Endodermal cell (in vitro differentiated cells): ENCODE results near the gene VPS16. TPM values are rescaled to one million over a fixed set of nuclear protein-coding genes. Genes with fewer than 3 reads are reported as not detected.

Source experiments
- DNase-seq: peaks from one replicate; pipeline ENCODE4 v3.0.0-alpha.2; 2017
- H3K27ac ChIP-seq: 2 replicates; pipeline ENCODE4 v1.5.1; 2013; ENCODE audit warnings: mild to moderate bottlenecking, low read depth, low read length, moderate library complexity
- H3K27me3 ChIP-seq: 2 replicates; pipeline ENCODE4 v1.6.1; 2013; ENCODE audit warnings: mild to moderate bottlenecking, low read length, moderate library complexity; ENCODE audit not compliant: insufficient read depth, control insufficient read depth, poor library complexity, severe bottlenecking
- H3K36me3 ChIP-seq: 2 replicates; pipeline ENCODE4 v1.7.0; 2013; ENCODE audit warnings: mild to moderate bottlenecking, low read length, moderate library complexity; ENCODE audit not compliant: control insufficient read depth, insufficient read depth
- H3K4me1 ChIP-seq: one replicate; pipeline ENCODE4 v1.7.0; 2013; ENCODE audit warnings: low read length; ENCODE audit not compliant: control insufficient read depth, insufficient read depth
- H3K4me3 ChIP-seq: 2 replicates; pipeline ENCODE4 v1.5.1; 2013; ENCODE audit warnings: mild to moderate bottlenecking, low read length, moderate library complexity
- H3K9ac ChIP-seq: 2 replicates; pipeline ENCODE4 v1.6.1; 2013; ENCODE audit warnings: mild to moderate bottlenecking, low read length, moderate library complexity; ENCODE audit not compliant: poor library complexity, severe bottlenecking; ENCODE audit errors: extremely low read depth
- H3K9me3 ChIP-seq: 2 replicates; pipeline ENCODE4 v1.6.1; 2013; ENCODE audit warnings: mild to moderate bottlenecking, low read length, moderate library complexity; ENCODE audit not compliant: control insufficient read depth
- H3K27ac Mint-ChIP-seq: 2 replicates; pipeline ENCODE4 v1.8.0; 2020; ENCODE audit warnings: mixed read lengths
- H3K27me3 Mint-ChIP-seq: 2 replicates; pipeline ENCODE4 v1.8.0; 2021; ENCODE audit warnings: mild to moderate bottlenecking, mixed read lengths; ENCODE audit not compliant: insufficient read depth
- H3K36me3 Mint-ChIP-seq: 2 replicates; pipeline ENCODE4 v1.8.0; 2020; ENCODE audit warnings: low read depth, mixed read lengths
- H3K4me1 Mint-ChIP-seq: 2 replicates; pipeline ENCODE4 v1.8.0; 2020; ENCODE audit warnings: mixed read lengths
- H3K4me3 Mint-ChIP-seq: 2 replicates; pipeline ENCODE4 v1.8.0; 2020; ENCODE audit warnings: mild to moderate bottlenecking, moderate library complexity, mixed read lengths
- H3K9me3 Mint-ChIP-seq: 2 replicates; pipeline ENCODE4 v1.8.0; 2020; ENCODE audit warnings: mild to moderate bottlenecking, mixed read lengths
- WGBS, 2 experiments: methylation state at CpG; one replicate each; pipeline versions ENCODE4 v1.1.5 to v1.1.7; 2013; ENCODE audit warnings: missing lambda C conversion rate in 2 of 2, mixed read lengths in 1 of 2; ENCODE audit not compliant: insufficient coverage in 1 of 2, insufficient read length in 1 of 2; 5-methylcytosine and 5-hydroxymethylcytosine counted together
- total RNA-seq, 2 donors: library from RNA; stranded (reverse); fragmentation: NEBNext Ultra II Directional in 1 of 2; extraction: Animal tissue kit (Norgen Biotek cat#: 25700) in 1 of 2; gene quantifications; 2 replicates in 1 of 2; 3 replicates in 1 of 2; pipeline ENCODE4 v1.2.1, GENCODE V29; 2021
- TF ChIP-seq, protein P1 (sequence below): fragments of 200-600 bp; sonication (generic); conservative IDR thresholded peaks from 2 replicates; pipeline ENCODE4 v1.5.0; 2021; ENCODE audit warnings: antibody characterized with exemption, mild to moderate bottlenecking

VPS16 gene
- total RNA-seq, 2 donors from 2014 or later: 36.8 to 37.5 TPM

DNA sequence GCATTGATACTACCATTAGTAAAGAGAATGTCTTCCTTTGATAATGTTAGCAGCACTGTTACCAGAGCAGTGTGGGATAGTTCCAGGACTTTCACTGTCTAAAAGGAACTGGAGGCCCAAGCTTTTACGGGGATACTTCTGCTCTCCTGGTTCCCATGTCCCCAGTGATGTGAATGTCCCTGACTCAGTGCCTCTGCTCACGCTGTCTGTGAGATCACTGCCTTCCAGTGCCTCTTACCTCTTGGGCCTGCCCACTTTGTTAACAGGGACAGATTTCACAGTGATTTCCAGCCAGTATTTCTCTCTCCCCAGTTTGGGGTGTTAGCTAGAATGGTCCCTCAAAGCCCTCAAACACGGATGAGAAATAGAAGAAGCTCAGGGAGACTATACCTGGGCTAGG is 47.2 kb downstream of the VPS16 start:
- Mint-ChIP-seq H3K4me1 (peaks cover 1% of the 10 kb centered on the region), H3K27me3 (no peaks in the 10 kb centered on the region), H3K9me3 (no peaks in the 10 kb centered on the region), H3K4me3 (no peak overlapping the region), H3K36me3 (peaks cover 13% of the 10 kb centered on the region), H3K27ac (no peak overlapping the region)
- no peak for DNase-seq
- TF ChIP-seq, protein P1, sequence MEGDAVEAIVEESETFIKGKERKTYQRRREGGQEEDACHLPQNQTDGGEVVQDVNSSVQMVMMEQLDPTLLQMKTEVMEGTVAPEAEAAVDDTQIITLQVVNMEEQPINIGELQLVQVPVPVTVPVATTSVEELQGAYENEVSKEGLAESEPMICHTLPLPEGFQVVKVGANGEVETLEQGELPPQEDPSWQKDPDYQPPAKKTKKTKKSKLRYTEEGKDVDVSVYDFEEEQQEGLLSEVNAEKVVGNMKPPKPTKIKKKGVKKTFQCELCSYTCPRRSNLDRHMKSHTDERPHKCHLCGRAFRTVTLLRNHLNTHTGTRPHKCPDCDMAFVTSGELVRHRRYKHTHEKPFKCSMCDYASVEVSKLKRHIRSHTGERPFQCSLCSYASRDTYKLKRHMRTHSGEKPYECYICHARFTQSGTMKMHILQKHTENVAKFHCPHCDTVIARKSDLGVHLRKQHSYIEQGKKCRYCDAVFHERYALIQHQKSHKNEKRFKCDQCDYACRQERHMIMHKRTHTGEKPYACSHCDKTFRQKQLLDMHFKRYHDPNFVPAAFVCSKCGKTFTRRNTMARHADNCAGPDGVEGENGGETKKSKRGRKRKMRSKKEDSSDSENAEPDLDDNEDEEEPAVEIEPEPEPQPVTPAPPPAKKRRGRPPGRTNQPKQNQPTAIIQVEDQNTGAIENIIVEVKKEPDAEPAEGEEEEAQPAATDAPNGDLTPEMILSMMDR: no peak
- H3K9me3 ChIP-seq: no peaks in the 10 kb centered on the region
- H3K9ac ChIP-seq: no peak overlapping the region
- no peak overlapping the region for H3K4me3 ChIP-seq
- H3K4me1 ChIP-seq: no peaks in the 10 kb centered on the region
- no peak overlapping the region for H3K27ac ChIP-seq
- 98 to 100% methylated on average over 3 of the region's 3 CpGs for WGBS, 2 experiments
- H3K27me3 ChIP-seq: no peaks in the 10 kb centered on the region
- H3K36me3 ChIP-seq: no peaks in the 10 kb centered on the region

DNA sequence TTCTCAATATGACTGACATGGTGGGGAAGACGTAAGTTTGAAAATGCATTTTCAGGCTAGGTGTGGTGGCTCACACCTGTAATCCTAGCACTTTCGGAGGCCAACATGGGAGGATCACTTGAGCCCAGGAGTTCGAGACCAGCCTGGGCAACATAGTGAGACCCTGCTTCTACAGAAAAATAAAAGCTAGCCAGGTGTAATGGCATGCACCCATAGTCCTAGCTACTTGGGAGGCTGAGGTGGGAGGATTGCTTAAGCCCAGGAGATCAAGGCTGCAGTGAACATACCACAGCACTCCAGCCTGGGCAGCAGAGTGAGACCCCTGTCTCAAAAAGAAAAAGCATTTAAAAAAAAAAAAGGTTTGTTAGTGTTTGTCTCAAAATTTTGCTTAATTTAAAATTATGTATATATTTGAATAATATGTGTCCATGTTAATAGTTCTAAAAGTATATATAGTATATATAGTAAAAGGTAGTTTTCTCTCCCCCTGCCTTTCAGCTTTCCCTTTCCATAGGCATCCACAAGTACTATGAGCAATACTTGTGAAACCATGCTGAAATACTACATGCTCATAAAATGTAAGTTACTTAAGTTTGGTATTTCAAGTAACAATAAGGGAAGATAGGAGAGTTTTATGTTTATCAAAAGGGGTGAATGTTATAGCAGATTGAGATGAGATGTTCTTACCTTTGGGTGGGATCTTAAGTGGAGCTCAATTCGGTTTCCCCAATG is 47.8 kb downstream of the VPS16 start:
- Histone ChIP-seq H3K27me3 (no peaks in the 10 kb centered on the region), H3K4me3 (no peak overlapping the region), H3K27ac (no peak overlapping the region), H3K36me3 (no peaks in the 10 kb centered on the region), H3K9me3 (no peaks in the 10 kb centered on the region), H3K9ac (no peak overlapping the region), H3K4me1 (no peaks in the 10 kb centered on the region)
- Mint-ChIP-seq H3K27ac (no peak overlapping the region), H3K27me3 (no peaks in the 10 kb centered on the region), H3K36me3 (peaks cover 13% of the 10 kb centered on the region), H3K4me3 (no peak overlapping the region), H3K9me3 (no peaks in the 10 kb centered on the region), H3K4me1 (peaks cover 1% of the 10 kb centered on the region)
- TF ChIP-seq, protein P1: no peak
- 97 to 100% methylated on average over 1 to 3 of the region's 4 CpGs for WGBS, 2 experiments
- no peak for DNase-seq

DNA sequence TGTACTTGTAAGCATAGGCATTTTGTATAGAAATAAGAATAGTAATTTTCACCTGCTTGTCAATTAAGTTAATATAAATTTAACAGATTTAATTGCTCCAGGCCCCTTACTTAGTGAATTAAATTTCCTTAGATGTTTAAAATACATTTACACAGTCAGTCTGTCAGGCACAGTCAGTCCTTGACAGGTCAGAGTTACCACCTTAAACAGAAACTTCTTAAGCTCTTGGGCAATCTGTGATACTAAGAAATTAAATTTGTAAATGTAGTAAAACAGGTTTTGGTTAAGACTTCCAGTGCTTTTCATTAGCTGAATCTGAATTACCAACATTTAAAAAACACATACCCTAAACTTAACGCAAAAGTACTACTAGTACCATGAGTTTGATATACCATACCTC is 48.7 kb downstream of the VPS16 start:
- peaks cover 12% of the 10 kb centered on the region for H3K36me3 Mint-ChIP-seq
- DNase-seq: no peak
- Histone ChIP-seq H3K4me1 (no peaks in the 10 kb centered on the region), H3K27me3 (no peaks in the 10 kb centered on the region), H3K4me3 (no peak overlapping the region), H3K36me3 (no peaks in the 10 kb centered on the region), H3K27ac (no peak overlapping the region), H3K9ac (no peak overlapping the region), H3K9me3 (no peaks in the 10 kb centered on the region)
- H3K27me3 Mint-ChIP-seq: no peaks in the 10 kb centered on the region
- H3K4me3 Mint-ChIP-seq: no peak overlapping the region
- H3K9me3 Mint-ChIP-seq: no peaks in the 10 kb centered on the region
- H3K4me1 Mint-ChIP-seq: peaks cover 1% of the 10 kb centered on the region
- 96 to 100% methylated on average over 1 of the region's 1 CpG for WGBS, 2 experiments
- H3K27ac Mint-ChIP-seq: no peak overlapping the region
- TF ChIP-seq, protein P1: no peak
